Measurements from ENCODE around the gene DCDC2. TPM values are rescaled to one million over a fixed set of nuclear protein-coding genes. Genes with fewer than 3 reads are reported as not detected.

The DCDC2 gene
- total and polyA plus RNA-seq, 10 donors = 0.02 to 0.03 TPM; not detected in 8

DNA sequence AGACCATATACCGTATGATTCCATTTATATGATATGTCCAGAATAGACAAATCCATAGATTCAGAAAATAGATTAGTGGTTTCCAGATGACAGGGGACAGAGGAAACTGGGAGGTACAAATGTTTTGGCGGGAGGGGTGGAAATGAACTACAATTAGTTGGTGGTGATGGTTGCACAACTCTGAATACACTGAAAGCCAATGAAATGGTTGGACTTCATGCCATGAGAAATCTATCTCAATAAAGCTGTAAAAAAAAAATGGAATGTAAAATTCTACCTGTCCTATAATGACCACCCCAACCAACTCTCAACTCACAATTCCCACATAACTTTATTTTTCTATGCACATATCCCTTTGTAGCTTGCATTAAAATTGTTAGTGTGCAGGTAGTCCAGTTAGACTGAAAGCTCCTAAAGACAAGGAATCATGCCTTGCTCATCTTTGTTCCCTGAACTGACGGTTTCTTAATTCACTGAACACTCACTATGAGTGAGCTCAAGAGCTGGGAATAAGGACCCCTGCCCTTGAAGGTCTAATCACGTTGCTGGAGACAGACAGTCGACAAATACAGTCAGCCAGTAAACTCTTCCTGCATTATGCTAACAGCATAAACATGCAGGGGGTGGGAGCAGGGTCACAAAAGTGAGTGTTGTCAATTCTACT, 1.4 kb downstream of the DCDC2 start:
- Histone ChIP-seq H3K9me3 (no peaks in the 10 kb centered on the region), H3K4me3 (no peak overlapping the region), H3K27me3 (replicated peaks in 1 of 7) (peaks cover 0 to 32% (median 9%) of the 10 kb centered on the region in 7 donors), H3K36me3 (no peaks in the 10 kb centered on the region), H3K27ac (no peak overlapping the region), H3K4me1 (peaks cover 9 to 24% (median 21%) of the 10 kb centered on the region in 6 donors)
- 75 to 87% (median 83%) methylated on average over 5 of the region's 5 CpGs for WGBS, 5 donors
- intact Hi-C loops (cut with DNase I; ENCODE audit: low total_unique reads) = no loop called here
- no peak for DNase-seq
- TF ChIP-seq POLR2AphosphoS5 (IDR thresholded peaks at IDR 0.05) = no peak
- TF ChIP-seq POLR2A (IDR thresholded peaks at IDR 0.05) = no peak
- TF ChIP-seq, protein P1, sequence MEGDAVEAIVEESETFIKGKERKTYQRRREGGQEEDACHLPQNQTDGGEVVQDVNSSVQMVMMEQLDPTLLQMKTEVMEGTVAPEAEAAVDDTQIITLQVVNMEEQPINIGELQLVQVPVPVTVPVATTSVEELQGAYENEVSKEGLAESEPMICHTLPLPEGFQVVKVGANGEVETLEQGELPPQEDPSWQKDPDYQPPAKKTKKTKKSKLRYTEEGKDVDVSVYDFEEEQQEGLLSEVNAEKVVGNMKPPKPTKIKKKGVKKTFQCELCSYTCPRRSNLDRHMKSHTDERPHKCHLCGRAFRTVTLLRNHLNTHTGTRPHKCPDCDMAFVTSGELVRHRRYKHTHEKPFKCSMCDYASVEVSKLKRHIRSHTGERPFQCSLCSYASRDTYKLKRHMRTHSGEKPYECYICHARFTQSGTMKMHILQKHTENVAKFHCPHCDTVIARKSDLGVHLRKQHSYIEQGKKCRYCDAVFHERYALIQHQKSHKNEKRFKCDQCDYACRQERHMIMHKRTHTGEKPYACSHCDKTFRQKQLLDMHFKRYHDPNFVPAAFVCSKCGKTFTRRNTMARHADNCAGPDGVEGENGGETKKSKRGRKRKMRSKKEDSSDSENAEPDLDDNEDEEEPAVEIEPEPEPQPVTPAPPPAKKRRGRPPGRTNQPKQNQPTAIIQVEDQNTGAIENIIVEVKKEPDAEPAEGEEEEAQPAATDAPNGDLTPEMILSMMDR (IDR thresholded peaks at IDR 0.05 in 8 of 11, conservative IDR thresholded peaks at IDR 0.05 in 3 of 11) = no peak

DNA sequence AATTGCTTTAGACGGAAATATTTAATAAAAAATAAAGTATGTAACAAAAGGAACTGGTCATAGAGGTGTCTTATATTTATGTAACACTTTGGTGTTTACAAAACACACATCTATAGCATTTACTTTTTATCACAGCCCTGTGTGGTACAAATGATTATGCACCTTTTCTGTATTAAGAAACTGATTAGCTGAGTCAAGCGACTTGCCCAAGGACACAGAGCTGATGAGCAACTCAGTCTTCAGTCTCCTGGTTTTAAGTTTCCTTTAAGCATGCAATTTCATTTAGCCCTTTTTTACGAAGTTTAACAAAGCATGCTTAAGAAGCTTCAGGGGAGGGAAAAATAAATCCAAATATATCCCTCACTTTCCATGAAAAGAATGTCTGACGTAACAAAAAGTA, 2.5 kb downstream of the DCDC2 start:
- peaks cover 8 to 23% (median 21%) of the 10 kb centered on the region in 6 donors for H3K4me1 ChIP-seq
- no peak overlapping the region for H3K27ac ChIP-seq
- H3K36me3 ChIP-seq = no peaks in the 10 kb centered on the region
- no peak overlapping the region for H3K4me3 ChIP-seq
- TF ChIP-seq, protein P1 (IDR thresholded peaks at IDR 0.05 in 8 of 11, conservative IDR thresholded peaks at IDR 0.05 in 3 of 11) = no peak
- no peak for TF ChIP-seq POLR2AphosphoS5 (IDR thresholded peaks at IDR 0.05)
- DNase-seq = no peak
- 75 to 91% (median 85%) methylated on average over 4 of the region's 4 CpGs for WGBS, 5 donors
- H3K27me3 ChIP-seq (replicated peaks in 1 of 7) = peaks cover 0 to 30% (median 7%) of the 10 kb centered on the region in 7 donors
- intact Hi-C loops (cut with DNase I; ENCODE audit: low total_unique reads) = no loop called here
- H3K9me3 ChIP-seq = no peaks in the 10 kb centered on the region

DNA sequence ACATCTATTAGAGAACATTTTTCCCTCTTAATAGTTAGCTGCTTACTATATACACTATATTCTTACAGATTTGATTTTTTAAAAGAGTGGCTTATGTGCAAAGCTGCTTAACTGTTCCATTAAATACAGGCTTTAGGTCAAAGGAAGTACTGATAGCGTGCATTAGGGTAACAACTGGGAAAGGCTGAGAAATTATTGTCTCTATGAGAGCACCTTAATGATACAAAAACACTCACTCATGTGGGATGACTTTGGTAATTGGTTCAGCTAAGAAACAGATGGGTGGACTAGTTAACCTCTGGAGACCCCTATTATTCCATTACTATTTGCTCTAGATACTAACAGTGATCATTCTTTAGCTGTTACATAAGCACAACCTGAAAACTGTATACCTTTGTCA, 4.0 kb downstream of the DCDC2 start:
- Histone ChIP-seq H3K27me3 (replicated peaks in 1 of 7) (peaks cover 0 to 29% (median 6%) of the 10 kb centered on the region in 7 donors), H3K4me3 (no peak overlapping the region), H3K27ac (no peak overlapping the region), H3K9me3 (no peaks in the 10 kb centered on the region), H3K36me3 (no peaks in the 10 kb centered on the region), H3K4me1 (peaks cover 0 to 13% (median 12%) of the 10 kb centered on the region in 6 donors)
- intact Hi-C loops (cut with DNase I; ENCODE audit: low total_unique reads) = no loop called here
- 76 to 89% (median 79%) methylated on average over 1 of the region's 1 CpG for WGBS, 5 donors
- no peak for DNase-seq
- TF ChIP-seq POLR2A (IDR thresholded peaks at IDR 0.05) (no peak), POLR2AphosphoS5 (IDR thresholded peaks at IDR 0.05) (no peak)
- TF ChIP-seq, protein P1 (IDR thresholded peaks at IDR 0.05 in 8 of 11, conservative IDR thresholded peaks at IDR 0.05 in 3 of 11) = no peak

DNA sequence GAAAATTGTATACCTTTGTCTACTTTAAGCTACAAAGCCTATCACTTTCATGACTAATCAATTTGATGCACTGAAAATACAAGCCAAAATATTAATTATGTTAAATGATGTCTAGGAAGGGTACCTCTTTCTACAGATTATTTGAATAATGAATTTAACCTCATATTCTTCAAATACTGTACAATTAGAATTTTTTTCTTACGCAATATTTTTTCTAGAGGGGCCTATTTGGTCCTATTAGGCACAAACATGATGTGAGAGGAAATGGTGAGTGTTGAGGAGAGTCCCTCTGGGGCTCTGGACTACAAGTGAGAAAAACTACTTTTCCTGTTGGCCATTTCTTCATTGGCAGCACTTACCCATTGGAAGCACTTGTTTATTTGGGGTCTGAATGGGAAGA, 5.4 kb downstream of the DCDC2 start:
- no peak for TF ChIP-seq POLR2AphosphoS5 (IDR thresholded peaks at IDR 0.05)
- TF ChIP-seq, protein P1 (IDR thresholded peaks at IDR 0.05 in 8 of 11, conservative IDR thresholded peaks at IDR 0.05 in 3 of 11) = no peak
- TF ChIP-seq POLR2A (IDR thresholded peaks at IDR 0.05) = no peak
- no peaks in the 10 kb centered on the region for H3K9me3 ChIP-seq
- no peaks in the 10 kb centered on the region for H3K36me3 ChIP-seq
- H3K4me3 ChIP-seq = no peak overlapping the region
- intact Hi-C loops (cut with DNase I; ENCODE audit: low total_unique reads) = no loop called here
- H3K27me3 ChIP-seq (replicated peaks in 1 of 7) = peaks cover 0 to 25% (median 0%) of the 10 kb centered on the region in 7 donors
- no peak for DNase-seq
- no peak overlapping the region for H3K27ac ChIP-seq
- peaks cover 0 to 4% (median 2%) of the 10 kb centered on the region in 6 donors for H3K4me1 ChIP-seq
- 86 to 98% (median 92%) methylated on average over 1 of the region's 1 CpG for WGBS, 5 donors
